Activated CD4-positive, alpha-beta T cell treated with anti-CD3 and anti-CD28 coated beads, Interleukin-2, amount 50 U/mL, for 16 hours (primary cell): Measurements from ENCODE around the gene RIOK3.
A peak's percentile ranks its signal among the peaks of the same experiment; 100 is the strongest.
"Not testable (repeated sequence)": the region's sequence is repeated elsewhere in the genome, so short reads cannot be mapped to it uniquely, and the experiment has no call there.

Experiments
- DNase-seq: peaks from one replicate; pipeline ENCODE4 v3.0.0-alpha.2; 2020

RIOK3 gene

GRCh38 chr18:23452728-23453679, at the start of gene RIOK3:
RIOK3 (plus strand) TSS chr18:23453287; CDS start chr18:23453440, 153 bp downstream.
- DNase-seq, result peak; percentile 97

DNA sequence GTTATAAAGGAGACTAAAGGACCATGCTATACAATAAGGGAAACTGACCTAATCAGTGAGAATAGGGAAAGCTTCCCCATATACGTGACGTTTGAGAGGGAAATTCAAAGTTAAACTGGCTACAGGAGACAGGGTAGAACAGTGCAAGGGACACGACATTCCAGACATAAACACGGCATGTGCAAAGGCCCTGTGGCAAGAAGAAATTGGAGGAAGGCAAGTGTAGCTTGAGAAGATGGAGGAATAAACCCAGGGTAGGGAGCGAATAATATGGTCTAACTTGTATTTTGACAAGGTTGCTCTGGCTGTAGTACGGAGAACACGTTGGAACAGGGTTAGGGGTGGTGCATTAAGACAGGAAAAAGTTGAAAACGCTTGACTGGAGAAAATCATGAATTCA, 49.8 kb upstream of the RIOK3 start:
- DNase-seq, result no peak

DNA sequence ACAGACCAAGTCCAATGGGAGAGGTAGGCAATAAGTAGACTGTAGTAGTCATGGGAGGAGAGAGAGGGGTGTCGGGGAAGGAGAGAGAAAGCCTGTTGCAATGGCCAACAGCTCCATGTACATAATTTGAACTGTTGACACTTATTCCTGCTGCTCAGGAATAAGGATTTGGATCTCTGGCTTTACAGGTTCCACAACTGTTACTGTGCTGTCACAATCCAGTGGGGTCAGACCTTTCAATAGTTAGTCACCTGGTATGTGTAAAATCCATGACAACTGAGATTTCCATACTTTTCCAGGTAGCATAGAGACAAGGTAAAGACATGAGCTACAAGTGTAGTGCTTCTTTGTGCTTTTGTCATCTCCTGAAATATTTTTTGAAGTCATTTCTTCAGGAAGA, 47.5 kb upstream of the RIOK3 start:
- no peak for DNase-seq

- no peak for DNase-seq
These were observed 46.8 kb upstream of the RIOK3 start for GRCh38 chr18:23406271-23406787.

DNA sequence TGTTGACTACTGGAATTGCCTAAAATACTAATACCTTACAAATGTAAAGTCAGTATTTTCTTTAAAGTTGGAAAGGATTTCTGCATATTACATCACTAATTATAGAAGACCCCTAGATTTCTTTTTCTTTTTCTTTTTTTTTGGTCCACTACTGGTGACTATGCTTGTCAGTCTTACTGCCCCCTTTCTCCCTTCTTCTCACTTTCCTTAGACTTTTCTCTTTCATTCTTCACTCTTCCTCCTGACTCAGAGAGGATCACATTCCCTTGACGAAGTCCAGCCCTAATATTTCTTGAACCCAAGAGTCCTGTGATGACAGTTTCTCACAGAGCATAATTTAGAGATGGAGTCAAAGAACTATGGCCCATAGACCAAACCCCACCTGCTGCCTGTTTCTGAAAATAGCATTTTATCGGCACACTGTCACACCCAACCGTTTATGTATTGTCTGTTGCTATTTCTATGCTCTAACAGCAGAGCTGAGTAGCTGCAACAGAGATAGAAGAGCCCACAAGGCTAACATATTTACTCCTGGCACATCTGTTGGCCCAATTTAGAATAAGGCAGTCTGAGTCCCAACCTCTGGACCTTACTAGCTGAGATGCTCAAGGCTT, 40.6 kb upstream of the RIOK3 start:
- no peak for DNase-seq

DNA sequence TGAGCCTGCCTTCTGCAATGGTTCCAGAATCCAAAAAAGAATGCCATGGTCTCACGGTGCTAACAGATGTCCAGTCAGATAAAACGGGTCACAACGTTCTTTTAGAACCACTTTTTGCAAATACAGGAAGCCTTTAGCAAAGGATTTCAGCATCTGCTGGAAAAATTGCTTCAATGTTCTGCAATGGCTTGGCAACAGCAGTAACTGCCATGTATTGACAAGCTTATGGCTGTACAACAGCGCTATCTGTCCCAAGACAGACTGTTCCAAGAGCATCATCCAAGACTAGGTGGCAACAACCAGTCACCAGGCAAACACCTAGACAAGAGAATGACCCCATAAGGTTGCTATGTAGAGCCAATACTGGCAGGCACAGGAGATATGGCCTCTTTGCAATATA, 37.6 kb upstream of the RIOK3 start:
- no peak for DNase-seq

GRCh38 chr18:23416298-23416697, 36.8 kb upstream of the RIOK3 start:
- DNase-seq, result no peak

DNA sequence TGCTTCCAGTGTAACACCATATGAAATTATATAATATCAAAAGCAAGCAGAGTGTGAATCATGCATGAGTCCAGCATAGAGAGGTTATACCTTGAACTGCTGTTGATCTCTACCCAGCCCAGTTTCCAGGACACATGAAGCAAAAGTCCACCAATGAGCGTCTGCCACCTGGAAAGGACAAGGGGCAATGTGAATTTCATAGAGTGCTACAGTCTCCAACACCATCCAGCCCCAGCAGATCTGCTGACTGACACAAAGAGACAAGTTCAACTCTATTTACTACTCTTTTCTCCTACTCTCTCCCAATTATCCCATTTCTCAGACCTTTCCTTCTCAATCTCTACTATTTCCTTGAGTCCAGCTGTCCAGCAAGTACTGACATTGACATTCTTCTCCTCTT, 31.8 kb upstream of the RIOK3 start:
- no peak for DNase-seq

DNA sequence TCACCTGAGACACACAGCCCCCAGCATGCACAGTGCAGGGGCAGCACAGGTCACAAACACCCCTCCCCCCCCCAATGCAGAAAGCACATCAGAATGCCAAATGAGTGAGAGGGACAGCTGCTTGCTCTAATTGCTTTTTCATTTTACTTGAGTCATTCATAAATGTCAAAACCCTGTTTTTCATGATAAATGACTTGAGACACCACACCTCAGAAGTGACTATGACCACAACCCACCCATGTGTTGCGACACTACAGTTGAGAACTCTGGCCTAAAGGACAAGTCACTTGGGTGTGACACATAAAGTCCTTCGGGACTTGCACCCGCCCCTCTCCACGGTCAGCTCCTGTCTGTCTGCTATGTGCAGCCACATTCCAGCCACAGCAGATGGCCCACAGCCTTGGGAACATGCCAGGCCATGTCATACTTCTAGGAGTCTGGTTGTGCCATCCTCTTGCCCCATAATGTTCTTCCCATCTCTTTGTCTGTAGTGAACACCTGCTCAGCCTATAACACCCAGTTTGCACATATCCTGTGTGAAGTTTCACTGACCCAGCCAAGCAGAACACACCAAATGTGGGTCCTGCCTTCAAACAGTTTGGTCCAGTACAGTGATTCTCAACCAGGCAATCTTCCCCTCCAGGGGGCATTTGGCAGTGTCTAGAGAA, 30.2 kb upstream of the RIOK3 start:
- DNase-seq, result peak; percentile 42

GRCh38 chr18:23424616-23425015, 28.5 kb upstream of the RIOK3 start:
- no peak for DNase-seq

- no peak for DNase-seq
These were observed 24.3 kb upstream of the RIOK3 start for GRCh38 chr18:23428821-23429220.

- DNase-seq, result not testable (repeated sequence)
These were observed 23.5 kb upstream of the RIOK3 start for GRCh38 chr18:23429538-23429937.

GRCh38 chr18:23433360-23433759, 19.7 kb upstream of the RIOK3 start:
- DNase-seq, result no peak

- DNase-seq, result peak; percentile 84
These were observed 15.6 kb upstream of the RIOK3 start for GRCh38 chr18:23437357-23438045.

GRCh38 chr18:23438046-23438377, 15.1 kb upstream of the RIOK3 start:
- DNase-seq, result no peak

GRCh38 chr18:23438608-23439366, 14.3 kb upstream of the RIOK3 start:
- no peak for DNase-seq

GRCh38 chr18:23440131-23440530, 13.0 kb upstream of the RIOK3 start:
- no peak for DNase-seq

GRCh38 chr18:23442958-23443357, 10.1 kb upstream of the RIOK3 start:
- DNase-seq, result no peak

DNA sequence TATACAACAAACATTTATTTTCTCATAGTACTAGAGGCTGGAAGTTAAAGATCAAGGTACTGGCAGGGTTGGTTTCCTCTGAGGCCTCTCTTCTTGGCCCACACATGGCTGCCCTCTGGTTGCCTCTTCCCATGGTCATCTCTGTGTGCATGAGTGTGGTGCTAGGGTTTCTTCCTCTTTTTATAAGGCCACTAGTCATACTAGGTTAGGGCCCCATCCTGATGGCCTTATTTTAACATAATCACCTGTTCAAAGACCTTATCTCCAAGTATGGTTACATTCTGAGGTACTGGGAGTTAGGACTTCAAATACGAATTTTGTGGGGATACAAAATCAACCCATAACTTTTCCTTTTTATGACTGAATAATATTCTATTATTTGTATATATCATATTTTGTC, 4.8 kb upstream of the RIOK3 start:
- DNase-seq, result no peak

GRCh38 chr18:23450022-23450421, 3.1 kb upstream of the RIOK3 start:
- no peak for DNase-seq

DNA sequence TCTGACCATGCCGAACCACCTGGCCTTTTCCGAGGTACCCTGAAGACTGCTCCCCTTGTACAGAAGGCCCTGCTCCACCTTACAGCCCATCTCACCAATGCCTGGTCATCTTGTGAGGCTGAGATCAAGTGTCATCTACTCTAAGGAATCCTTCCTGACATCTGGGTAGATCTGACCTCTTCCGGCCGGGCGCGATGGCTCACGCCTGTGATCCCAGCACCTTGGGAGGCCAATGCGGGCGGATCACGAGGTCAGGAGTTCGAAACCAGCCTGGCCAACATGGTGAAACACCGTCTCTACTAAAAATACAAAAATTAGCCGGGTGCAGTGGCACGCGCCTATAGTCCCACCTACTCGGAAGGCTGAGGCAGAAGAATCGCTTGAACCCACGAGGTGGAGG, 2.1 kb upstream of the RIOK3 start:
- DNase-seq, result no peak

GRCh38 chr18:23451491-23451890, 1.6 kb upstream of the RIOK3 start:
- no peak for DNase-seq
